NT2/D1 (cell line): Measurements from ENCODE around the gene ZMYND15.

Source experiments
- SUZ12 ChIP-seq: IDR thresholded peaks from 2 replicates; pipeline ENCODE4 v1.6.1; 2011; ENCODE audit not compliant: insufficient read length, insufficient read depth; ENCODE audit errors: extremely low read depth
- YY1 ChIP-seq: IDR thresholded peaks from 2 replicates; pipeline ENCODE4 v1.6.1; 2011; ENCODE audit not compliant: insufficient read length, insufficient read depth
- ZNF274 ChIP-seq: IDR thresholded peaks from 2 replicates; pipeline ENCODE4 v1.6.1; 2011; ENCODE audit warnings: mild to moderate bottlenecking, low read depth, low read length

DNA sequence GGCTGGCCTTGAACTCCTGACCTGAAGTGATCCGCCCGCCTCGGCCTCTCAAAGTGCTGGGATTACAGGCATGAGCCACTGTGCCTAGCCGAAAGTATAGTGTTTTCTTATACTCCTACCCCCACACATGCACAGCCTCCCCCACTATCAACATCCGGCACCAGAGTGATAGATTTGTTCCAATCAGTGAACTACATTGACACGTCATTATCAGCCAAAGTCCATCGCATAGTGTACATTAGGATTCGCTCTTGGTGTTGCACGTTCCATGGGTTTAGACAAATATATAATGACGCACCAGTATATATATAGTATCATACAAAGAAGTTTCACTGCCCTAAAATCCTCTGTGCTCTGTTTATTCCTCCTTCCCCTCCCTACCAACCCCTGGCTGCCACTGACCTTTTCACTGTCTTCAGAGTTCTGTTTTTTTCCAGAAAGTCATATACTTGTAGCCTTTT is 20.2 kb downstream of the ZMYND15 start:
- no peak for TF ChIP-seq YY1
- no peak for TF ChIP-seq ZNF274
- no peak for TF ChIP-seq SUZ12
